ENCODE results near the gene DENND1A.

DENND1A gene

DNA sequence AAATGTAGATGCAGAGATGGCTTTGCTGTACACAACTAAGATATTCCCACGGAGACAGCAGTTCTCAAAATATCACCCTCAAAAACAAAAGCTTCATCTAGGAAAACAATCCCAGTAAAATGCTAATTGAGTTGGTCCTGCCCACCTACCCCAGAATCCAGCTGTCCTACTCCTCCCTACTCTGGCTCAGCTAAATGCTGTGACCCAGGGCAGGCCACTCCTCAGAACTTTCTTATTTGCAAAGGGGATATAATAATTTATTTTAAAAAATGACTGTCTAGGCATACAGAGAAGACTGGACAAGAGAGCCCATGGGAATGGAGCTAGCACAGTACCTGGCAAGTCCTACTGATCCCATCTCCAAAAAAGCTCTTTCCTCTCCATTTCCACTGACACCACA, 411.6 kb downstream of the DENND1A start:
- no peak for DNase-seq

- no peak for DNase-seq
These were observed 412.4 kb downstream of the DENND1A start for GRCh38 chr9:123517512-123517911.

- no peak for DNase-seq
These were observed 415.2 kb downstream of the DENND1A start for GRCh38 chr9:123514766-123515165.

- DNase-seq = no peak
These were observed 416.4 kb downstream of the DENND1A start for GRCh38 chr9:123513554-123513953.

DNA sequence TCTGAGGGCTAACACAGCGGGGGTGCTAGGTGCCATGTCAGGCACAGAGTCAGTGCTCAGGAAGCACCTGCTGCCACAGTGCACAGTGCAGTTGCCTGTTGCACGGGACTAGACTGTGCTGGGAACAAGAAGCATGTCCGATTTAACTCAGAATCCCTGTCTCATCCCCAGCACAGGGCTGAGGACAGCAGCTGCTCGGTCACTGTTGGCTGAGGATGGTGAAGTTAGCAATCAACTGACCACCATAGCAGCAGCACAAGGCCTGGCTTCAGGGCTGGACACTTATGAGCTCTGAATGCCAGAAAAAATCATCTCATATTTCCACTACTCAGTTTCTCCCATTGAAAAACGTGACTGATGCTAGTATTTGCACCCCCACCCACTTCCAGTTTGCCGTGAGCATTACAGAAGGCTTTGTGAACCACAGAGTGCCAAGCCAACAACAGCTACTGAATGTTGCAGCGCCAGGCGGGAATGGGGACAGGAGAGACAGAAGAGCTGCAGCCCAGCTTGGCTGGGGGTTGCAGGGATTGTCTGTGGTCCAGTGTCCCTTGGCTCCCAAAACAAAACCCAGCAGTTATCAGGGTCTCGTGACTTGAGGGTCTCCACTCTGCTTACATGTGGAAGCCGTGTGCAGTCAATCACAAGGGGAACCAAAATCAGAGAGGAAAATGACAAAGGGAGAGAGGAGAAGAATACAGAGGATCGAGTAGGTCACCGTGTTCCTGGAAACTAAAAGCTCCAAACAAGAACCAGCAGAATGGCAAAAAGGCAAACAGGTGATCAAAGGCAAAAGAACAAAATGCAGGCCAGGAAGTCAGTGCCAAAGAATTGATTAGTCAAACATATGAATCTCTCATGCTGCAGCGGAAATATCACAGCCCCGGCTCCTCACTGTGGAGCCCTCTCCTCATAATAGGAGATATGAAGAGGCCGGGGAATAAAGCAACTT, 418.3 kb downstream of the DENND1A start:
- no peak for DNase-seq

DNA sequence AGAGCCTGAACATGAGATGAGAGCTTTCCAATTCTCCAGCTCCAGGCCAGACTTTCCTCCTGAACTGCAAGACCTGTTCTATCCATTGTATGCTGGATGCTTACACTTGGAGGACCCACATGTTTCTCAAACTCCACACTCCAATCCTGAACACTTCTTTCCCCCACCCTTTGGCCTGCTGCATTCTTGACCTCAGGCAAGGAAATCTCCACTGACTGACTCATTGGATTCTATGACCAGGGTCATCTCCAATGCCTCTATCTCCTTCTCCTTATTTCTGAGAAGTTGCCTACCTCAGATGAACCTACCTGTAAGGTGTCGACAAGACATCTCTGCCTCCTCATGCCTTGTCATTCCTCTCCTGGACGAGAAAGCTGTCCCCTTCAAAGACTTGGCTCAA, 420.3 kb downstream of the DENND1A start:
- no peak for DNase-seq

DNA sequence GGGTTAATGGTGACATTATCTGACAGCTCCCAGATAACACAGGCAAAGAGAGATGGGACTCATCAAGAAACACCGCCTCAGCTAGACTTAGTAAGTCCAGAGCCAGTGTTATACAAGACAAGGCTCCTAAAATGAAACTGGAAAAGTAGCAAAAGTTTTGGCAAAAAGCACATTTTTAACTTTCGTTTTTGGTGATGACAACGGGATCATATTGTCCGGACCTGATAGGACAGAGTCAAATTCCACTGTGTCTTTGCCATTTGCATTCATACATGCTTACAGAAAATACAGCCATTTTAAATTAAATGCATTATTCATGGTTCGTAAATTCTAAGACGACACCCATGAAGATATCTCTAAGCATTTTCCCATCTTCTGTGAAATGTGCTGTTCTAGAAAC, 421.9 kb downstream of the DENND1A start:
- no peak for DNase-seq

DNA sequence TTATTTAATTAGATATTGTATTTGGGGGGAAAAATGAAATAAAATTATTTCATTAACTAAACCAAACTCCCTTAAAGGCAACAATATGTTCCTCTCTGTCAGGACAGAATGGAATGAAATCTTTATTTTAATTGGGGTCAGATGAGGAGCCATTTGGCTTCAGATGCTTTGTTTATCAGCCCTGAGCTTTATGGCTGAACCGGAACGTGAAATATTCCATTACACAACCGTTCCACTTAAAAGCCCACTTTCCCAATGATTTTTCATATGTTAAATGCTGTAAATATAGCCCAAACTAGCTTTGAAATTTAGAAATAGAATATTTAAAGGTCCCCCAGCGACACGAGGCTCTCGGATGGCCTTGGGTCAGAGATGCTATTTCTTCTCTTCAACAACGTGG, 424.4 kb downstream of the DENND1A start:
- no peak for DNase-seq

DNA sequence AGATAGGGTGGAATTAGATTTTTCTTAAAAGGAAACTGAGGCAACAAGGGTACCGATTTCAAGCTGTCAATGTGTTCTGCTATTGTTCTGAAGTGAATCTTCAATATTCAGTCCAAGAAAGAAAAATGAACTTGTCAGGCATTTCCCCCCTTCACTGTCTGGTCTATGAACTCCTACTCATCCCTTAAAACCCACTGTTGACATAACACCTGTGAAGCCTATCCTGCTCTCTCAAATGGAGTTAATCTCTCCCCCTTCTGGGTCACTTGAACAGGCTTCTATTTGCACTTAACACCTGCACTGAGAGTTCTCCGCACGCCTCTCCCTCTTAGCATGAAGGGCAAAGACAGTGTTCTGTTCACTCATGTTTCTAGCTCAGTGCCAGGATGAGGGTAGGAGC, 429.6 kb downstream of the DENND1A start:
- no peak for DNase-seq

DNA sequence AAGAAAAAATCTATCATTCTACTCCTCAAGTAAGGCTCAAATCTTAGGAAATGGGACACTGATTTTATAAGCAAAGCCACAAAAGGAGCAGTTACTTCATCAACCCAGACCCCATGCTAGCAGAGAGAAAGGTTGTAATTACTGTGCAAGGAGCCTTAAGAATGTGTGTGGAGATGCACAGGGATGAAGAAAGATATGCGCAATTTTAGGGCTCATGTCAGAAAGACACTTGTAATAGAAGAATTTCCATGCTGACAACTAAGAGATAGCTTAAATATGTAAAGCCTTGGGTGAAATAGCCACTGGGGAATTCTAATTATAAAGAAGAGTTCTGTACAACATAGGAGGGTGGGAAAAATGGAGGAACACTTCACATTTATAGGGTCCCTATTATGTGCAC, 432.1 kb downstream of the DENND1A start:
- DNase-seq = no peak

- DNase-seq = no peak
These were observed 434.2 kb downstream of the DENND1A start for GRCh38 chr9:123495731-123496130.

DNA sequence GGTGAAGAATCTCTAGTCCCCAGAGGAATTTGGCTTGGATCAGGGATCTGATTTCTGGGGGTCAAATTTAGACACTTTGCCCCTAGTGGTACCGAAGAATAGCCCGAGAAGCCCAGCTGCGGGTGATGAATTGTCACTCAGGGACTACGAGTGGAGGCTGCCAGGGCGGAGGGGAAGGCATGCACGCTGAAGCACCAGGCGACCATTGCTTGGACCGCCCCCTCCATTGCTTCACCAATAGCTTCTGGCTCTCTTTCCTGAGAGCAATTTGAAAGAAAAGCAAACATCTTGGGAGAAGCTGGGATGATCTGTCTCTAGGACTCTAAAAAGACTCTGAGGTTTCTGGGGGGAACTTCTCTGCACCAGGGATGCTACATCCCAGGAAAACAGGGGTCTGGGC, 436.3 kb downstream of the DENND1A start:
- no peak for DNase-seq

DNA sequence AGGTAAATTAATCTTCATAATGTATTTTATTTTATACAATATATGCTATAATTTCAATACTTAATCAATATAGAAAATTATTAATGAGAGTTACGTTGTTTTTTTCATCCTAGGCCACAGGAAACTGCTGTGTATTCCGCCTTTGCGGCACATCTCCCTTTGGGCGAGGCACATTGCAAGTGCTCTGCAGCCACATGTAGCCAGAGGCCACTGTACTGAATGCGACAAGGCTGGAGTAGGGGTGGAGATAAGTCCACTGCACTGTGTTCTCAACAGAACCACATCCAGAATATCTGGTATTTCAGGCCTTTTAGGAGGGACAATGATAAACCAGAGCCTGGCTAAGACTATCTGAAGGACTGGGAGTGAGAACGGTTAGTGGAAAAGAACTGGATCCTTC, 439.2 kb downstream of the DENND1A start:
- DNase-seq = no peak

DNA sequence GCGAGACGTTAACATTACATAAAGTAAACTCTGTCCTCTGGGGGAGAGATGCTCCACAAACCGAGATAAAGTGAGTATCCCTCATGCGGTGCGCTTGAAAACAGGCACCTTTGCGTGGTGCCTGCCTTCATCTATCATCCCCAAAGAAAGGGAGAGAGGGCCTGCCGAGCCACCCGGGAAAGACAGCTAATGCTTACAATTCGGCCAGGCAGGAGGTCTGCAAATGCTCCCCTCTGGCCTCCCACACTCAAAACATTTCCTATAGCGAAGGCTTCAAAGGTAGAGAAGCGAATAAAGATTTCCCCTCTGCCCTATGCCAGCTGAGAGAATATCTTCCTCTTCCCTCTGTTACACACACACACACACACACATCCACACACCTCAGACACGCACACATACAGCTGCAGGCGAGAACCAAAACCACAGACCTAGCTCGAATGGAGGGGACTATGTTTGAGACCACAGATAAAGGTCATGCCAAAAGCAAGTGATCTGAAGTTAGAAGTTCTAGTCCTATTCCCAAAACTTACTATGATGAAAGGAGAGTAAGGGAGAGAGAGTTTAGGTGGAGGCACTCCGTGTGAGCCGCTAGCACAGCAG, 441.1 kb downstream of the DENND1A start:
- no peak for DNase-seq

GRCh38 chr9:123487944-123488548, 441.9 kb downstream of the DENND1A start:
- no peak for DNase-seq

- DNase-seq = no peak
These were observed 443.5 kb downstream of the DENND1A start for GRCh38 chr9:123486431-123486830.

DNA sequence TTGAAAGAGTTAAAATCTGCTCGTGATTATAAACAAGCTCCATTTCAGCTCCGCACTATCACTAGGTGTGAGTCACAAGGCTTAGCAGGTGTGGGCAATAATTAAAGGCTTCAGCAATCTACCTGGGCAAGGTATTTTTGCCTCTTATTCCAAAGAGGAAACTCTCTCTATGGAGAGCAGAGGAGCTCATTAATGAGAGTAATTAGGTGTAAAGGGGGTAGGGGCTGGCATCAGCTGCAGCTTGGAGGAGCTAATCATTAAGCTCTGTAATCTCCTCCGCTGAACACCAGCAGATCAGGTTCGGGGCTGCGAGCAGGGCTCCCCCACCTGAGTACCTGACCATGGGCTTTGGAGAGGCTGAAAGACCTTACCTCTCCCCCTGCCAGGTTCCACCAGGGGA, 444.7 kb downstream of the DENND1A start:
- DNase-seq = peak; percentile 52

GRCh38 chr9:123484130-123484529, 445.8 kb downstream of the DENND1A start:
- DNase-seq = no peak

DNA sequence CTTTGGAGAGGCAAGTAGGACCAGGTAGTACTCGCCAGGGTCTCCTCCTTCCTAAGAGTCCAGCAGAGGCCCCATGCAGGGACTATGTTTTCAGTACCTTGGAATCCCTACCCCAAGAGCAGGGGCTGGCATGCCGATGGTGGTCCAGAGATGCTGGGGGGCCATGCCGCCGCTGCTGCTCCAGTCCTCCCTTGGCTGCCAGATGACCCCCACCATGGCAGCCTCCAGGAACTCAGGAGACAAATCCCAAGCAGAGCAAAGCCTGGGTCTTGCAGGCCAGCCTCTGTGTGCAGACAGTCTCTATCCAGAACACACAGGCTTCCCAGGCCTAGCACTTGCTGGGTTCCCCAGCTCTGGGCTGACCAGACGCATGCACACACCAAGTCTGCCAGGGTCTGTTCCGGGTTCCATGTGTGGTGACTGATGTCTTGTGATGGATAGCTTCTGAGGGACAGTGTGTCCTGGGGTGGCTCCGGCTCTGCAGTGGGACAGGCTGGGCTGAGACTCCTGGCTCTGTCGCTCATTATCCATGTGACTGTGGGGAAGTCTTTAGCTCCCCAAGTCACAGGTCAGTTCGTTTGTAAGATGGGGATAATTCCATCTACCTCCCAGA, 446.6 kb downstream of the DENND1A start:
- DNase-seq = no peak

DNA sequence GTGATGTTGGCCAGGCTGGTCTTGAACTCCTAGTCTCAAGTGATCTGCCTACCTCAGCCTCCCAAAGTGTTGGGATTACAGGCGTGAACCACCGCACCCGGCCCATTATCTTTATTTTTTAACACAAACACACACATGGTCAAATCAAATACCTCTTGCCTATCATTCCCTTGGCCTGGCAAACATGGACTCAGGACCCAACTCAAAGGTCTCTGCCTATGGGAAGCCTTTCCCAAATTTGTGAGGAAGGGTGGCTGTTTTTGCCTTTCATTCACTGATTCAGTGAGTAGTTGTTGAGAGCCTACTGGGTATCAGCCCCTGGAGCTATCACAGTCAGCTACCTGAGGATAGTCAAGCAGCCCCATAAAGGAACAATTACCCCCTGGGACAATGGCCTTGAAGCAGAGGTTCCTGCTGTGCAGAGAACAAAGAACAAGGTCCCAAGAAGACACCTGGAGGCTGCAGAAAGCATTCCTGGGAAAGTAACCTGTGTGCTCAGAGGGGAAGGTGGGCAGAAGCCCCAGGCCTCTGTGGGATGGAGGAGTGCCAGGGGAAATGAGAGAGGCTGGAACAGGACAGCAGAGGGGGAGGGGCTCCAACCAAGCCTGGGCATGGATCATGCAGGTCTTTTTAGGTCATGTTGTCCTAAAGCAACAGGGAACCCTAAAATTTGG, 447.5 kb downstream of the DENND1A start:
- no peak for DNase-seq

GRCh38 chr9:123481209-123481865, 448.6 kb downstream of the DENND1A start:
- no peak for DNase-seq

DNA sequence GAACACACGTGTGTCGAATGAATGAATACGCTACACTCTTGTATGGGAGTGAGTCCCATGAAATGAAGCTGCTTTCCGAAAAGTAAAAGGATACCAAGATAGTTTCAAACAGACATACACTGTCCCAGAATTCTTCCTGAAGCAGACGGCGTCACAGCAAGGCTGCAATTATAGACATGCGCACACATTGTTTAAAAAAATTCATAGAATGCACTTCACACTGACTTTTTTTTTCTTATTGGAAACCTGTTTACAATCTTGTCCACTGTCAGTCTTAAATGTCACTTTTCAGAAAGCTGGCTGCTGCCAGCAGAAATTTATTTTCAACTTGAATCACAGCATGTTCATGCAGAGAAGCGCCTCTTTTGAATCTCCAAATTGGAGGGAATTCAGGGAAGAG, 449.1 kb downstream of the DENND1A start:
- no peak for DNase-seq

DNA sequence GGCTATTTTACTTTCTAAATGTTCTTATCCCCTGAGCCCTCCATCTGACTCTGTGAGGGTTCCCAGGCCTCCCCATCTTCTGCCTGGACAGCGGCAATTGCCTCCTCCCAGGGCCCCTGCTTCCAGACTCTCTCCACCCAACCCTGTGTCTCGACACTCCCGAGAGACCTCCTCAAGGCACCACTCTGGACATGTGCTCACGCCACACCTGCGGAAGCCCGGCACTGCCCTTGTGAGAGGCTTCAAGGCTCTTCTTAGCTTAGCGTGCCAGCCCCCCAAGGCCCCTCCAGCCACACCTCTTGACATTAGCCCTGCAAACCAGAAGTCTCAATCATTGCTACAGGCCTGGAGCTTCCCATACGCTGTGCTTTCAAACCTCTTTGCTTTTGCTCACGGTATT, 449.8 kb downstream of the DENND1A start:
- no peak for DNase-seq

All from NCI-H1105 treated with DMSO at 0.1 percent for 48 hours (cell line).